LNCAP (cell line): Measurements from ENCODE around the gene FAM184A.

Experiments
- TF ChIP-seq, protein P1 (sequence below): fragments of 450-650 bp; IDR thresholded peaks from 2 replicates; pipeline ENCODE4 v1.5.1; 2017; ENCODE audit warnings: mild to moderate bottlenecking

The FAM184A gene

DNA sequence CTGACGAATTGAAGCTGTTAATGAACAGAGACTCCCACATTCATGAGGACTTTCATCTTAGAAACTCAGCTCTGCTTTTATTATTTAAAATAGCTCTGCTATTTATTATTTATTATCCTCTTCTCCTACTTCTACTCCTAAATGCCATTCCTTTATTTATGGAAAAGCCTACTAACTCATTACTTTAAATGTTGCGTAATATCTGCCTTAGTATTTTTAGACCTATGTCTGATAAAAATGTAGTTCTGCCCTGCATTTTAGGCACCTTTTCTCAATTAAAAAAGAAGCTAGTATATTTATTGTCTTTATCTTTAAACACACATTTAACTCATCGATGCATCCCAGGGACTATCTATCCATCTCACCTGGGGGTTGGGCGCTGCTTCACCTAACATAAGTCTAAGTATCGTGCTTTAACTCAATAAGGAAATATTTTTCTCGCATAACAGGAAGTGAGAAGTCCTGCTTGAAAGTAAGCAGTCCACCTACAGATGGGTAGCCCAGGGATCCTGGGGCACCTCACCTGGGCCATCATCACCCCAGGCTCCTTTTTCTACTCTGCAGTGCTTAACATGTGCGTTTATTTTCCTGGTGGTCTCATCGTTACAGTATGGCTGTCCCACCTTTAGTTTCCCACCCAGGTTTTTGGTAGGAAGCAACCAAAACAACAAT, 31.3 kb upstream of the FAM184A start:
- TF ChIP-seq, protein P1, sequence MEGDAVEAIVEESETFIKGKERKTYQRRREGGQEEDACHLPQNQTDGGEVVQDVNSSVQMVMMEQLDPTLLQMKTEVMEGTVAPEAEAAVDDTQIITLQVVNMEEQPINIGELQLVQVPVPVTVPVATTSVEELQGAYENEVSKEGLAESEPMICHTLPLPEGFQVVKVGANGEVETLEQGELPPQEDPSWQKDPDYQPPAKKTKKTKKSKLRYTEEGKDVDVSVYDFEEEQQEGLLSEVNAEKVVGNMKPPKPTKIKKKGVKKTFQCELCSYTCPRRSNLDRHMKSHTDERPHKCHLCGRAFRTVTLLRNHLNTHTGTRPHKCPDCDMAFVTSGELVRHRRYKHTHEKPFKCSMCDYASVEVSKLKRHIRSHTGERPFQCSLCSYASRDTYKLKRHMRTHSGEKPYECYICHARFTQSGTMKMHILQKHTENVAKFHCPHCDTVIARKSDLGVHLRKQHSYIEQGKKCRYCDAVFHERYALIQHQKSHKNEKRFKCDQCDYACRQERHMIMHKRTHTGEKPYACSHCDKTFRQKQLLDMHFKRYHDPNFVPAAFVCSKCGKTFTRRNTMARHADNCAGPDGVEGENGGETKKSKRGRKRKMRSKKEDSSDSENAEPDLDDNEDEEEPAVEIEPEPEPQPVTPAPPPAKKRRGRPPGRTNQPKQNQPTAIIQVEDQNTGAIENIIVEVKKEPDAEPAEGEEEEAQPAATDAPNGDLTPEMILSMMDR, result no peak

DNA sequence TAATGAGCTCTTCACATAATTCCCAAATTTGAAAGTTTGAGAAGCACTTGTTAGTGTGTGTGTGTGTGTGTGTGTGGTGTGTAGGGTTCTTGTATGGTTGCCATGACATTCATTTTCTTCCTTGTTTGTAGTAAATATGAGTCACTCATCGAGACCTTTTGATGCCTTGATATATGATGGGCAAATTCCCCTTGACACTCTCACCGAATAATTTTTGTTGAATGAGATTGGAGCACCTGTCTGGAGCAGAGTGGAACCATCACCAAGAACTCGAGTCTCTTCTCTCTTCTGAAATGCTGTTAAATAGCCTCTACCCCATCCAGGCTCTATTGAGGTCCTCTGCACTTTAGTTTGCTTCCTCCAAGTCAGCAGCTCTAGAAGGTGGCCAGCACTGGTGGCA, 29.6 kb upstream of the FAM184A start:
- TF ChIP-seq, protein P1, result no peak

DNA sequence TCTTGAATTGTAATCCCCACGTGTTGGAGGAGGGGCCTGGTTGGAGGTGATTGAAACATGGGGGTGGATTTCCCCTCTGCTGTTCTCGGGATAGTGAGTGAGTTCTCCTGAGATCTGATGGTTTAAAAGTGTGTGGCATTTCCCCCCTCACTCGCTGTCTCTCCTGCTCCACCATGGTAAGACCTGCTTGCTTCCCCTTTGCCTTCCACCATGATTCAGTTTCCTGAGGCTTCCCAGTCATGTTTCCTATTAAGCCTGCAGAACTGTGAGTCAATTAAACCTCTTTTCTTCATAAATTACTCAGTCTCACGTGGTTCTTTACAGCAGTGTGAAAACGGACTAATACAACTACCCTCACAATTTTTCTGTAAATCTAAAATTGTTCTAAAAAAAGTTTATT, 26.8 kb upstream of the FAM184A start:
- TF ChIP-seq, protein P1, result no peak

DNA sequence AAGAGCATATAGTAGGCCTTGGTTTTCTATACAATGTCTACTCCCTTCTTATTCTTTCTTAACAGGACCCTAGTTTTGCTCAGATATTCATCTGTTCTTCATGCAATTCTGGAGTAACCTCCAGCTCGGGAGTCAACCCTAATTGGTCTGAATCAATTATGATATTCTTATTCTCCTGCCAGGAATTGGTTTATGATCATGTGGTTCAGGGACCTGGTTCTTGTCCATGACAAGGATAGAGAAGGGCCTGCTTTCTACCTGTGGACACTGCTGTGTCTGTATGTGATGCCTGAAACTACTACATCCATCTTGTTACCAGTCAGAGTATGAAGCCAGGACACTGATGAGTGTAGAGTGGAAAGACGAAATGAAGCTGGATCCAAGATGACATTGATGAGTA, 24.4 kb upstream of the FAM184A start:
- TF ChIP-seq, protein P1, result no peak

DNA sequence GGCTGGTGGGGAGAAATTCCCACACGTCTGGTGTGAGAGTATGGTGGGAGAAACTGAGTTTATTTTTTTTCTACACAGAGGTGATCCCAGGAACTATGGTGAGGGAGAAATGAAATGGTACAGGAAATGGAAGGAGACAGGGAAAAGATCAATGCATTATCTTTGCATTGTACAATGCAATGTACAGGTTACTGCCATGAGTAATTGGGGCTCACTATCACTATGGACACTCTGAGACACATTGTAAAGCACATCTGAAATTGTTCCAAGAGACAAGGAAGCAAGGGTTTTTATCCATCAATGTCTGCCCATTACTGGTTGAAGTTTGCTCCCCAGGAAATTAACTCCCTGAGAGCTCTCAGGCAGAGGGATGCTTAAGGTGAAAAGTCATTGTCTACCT, 21.7 kb upstream of the FAM184A start:
- TF ChIP-seq, protein P1, result no peak

DNA sequence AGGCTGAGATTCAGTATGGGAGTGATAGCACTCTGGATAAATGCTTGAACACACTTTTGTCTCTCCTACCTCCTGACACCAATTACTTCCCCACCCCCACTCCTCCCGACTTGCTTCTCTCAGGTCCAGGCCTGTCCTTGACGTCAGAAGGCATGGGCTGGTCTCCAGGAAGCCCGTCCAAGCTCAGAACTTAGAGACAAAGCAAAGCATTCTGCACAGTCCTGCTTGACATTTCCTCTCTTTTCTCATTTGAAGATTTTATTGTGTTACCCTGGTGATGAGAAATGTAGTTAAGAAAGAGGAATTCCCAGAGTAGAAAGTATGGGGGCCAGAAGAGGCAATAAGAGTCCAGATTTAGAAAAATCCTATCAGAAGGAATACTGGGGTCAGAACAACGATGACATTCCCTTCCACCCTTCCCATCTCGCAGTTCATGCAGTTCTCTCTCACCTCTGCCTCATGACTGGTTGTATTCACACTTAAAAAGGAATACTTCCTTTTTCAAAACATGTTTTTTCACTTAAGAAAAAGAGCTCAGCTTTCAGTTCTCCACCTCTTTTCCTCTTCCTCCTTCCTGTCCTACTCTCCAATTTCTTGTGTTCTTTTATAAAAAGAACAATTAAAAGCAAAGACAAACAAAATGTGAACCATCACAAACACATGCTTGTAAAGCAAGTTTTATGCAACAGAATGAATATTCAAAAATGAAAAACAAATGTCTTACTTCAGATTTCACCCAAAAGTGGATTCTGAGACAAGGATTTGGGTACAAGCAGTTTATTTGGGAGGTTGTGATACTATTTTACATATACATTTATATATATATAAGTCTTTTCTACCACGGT, 18.5 kb upstream of the FAM184A start:
- TF ChIP-seq, protein P1, result no peak

DNA sequence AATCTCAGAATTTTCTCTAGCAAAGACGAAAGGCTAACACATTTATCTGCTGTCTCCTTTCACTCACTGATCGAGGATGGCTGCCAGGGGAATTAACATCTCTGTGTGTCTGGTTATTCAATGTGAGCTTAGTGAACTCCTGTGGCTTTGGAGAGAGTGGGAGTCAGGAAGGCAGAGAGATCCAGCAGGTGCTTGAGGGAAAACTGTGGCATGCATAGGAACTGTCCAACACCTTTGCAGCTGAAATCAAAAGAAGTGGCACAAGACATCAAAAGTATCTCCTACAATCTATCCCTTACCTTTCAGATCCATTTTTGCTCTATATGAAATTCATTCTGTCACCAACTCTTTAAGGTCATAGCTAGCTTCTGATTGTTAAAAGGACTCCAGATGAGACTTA, 11.8 kb upstream of the FAM184A start:
- TF ChIP-seq, protein P1, result no peak
